ENCODE measurements around the gene LST1. TPM values are rescaled to one million over a fixed set of nuclear protein-coding genes. Genes with fewer than 3 reads are reported as not detected.
A peak's percentile ranks its signal among the peaks of the same experiment; 100 is the strongest.

Gene LST1
- total RNA-seq, 4 donors from 2014 or later, result 1.6 to 22.3 (median 4.1) TPM; not detected in 1

GRCh38 chr6:31558318-31558625 is 27.8 kb upstream of the LST1 start:
- peak overlapping the region in 2 of 4 donors; percentile 58 to 64 for H3K27ac ChIP-seq
- in situ Hi-C loops (cut with MboI; ENCODE audit: low sequenced_read_pairs in 4 of 4), result no loop called here
- DNase-seq, result no peak
- H3K9me3 ChIP-seq, result no peaks in the 10 kb centered on the region
- no peak overlapping the region for H3K4me3 ChIP-seq
- TF ChIP-seq, protein P1, sequence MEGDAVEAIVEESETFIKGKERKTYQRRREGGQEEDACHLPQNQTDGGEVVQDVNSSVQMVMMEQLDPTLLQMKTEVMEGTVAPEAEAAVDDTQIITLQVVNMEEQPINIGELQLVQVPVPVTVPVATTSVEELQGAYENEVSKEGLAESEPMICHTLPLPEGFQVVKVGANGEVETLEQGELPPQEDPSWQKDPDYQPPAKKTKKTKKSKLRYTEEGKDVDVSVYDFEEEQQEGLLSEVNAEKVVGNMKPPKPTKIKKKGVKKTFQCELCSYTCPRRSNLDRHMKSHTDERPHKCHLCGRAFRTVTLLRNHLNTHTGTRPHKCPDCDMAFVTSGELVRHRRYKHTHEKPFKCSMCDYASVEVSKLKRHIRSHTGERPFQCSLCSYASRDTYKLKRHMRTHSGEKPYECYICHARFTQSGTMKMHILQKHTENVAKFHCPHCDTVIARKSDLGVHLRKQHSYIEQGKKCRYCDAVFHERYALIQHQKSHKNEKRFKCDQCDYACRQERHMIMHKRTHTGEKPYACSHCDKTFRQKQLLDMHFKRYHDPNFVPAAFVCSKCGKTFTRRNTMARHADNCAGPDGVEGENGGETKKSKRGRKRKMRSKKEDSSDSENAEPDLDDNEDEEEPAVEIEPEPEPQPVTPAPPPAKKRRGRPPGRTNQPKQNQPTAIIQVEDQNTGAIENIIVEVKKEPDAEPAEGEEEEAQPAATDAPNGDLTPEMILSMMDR (IDR thresholded peaks at IDR 0.05 in 4 of 5, conservative IDR thresholded peaks at IDR 0.05 in 1 of 5), result no peak
- TF ChIP-seq POLR2A (IDR thresholded peaks at IDR 0.05), result no peak
- no peak for ATAC-seq
- H3K4me1 ChIP-seq, result peaks cover 14 to 29% of the 10 kb centered on the region in 2 donors
- H3K36me3 ChIP-seq, result peaks cover 0 to 33% of the 10 kb centered on the region in 2 donors
- no peaks in the 10 kb centered on the region for H3K27me3 ChIP-seq
- intact Hi-C loops (cut with DNase I; ENCODE audit: low total_unique reads), result no loop called here

- TF ChIP-seq, protein P1 (IDR thresholded peaks at IDR 0.05 in 4 of 5, conservative IDR thresholded peaks at IDR 0.05 in 1 of 5), result no peak
- TF ChIP-seq POLR2A (IDR thresholded peaks at IDR 0.05), result no peak
- Histone ChIP-seq H3K27me3 (no peaks in the 10 kb centered on the region), H3K36me3 (peaks cover 0 to 27% of the 10 kb centered on the region in 2 donors), H3K4me3 (no peak overlapping the region), H3K4me1 (peaks cover 14 to 29% of the 10 kb centered on the region in 2 donors), H3K9me3 (no peaks in the 10 kb centered on the region), H3K27ac (peak overlapping the region; percentile 16 to 64 (median 58))
- in situ Hi-C loops (cut with MboI; ENCODE audit: low sequenced_read_pairs in 4 of 4), result no loop called here
- ATAC-seq (peak; percentile 50 to 81), DNase-seq (peak in 1 of 2 donors; percentile 31)
- intact Hi-C loops (cut with DNase I; ENCODE audit: low total_unique reads), result no loop called here
Measured at GRCh38 chr6:31558631-31559500, 27.2 kb upstream of the LST1 start.

GRCh38 chr6:31559606-31559957 is 26.5 kb upstream of the LST1 start:
- H3K9me3 ChIP-seq, result no peaks in the 10 kb centered on the region
- H3K4me1 ChIP-seq, result peaks cover 14 to 29% of the 10 kb centered on the region in 2 donors
- H3K27me3 ChIP-seq, result no peaks in the 10 kb centered on the region
- peak overlapping the region; percentile 16 to 64 (median 58) for H3K27ac ChIP-seq
- no peak overlapping the region for H3K4me3 ChIP-seq
- DNase-seq (no peak), ATAC-seq (no peak)
- TF ChIP-seq, protein P1 (IDR thresholded peaks at IDR 0.05 in 4 of 5, conservative IDR thresholded peaks at IDR 0.05 in 1 of 5), result no peak
- no peak for TF ChIP-seq POLR2A (IDR thresholded peaks at IDR 0.05)
- in situ Hi-C loops (cut with MboI; ENCODE audit: low sequenced_read_pairs in 4 of 4) (no loop called here), intact Hi-C loops (cut with DNase I; ENCODE audit: low total_unique reads) (no loop called here)
- H3K36me3 ChIP-seq, result peaks cover 0 to 24% of the 10 kb centered on the region in 2 donors

DNA sequence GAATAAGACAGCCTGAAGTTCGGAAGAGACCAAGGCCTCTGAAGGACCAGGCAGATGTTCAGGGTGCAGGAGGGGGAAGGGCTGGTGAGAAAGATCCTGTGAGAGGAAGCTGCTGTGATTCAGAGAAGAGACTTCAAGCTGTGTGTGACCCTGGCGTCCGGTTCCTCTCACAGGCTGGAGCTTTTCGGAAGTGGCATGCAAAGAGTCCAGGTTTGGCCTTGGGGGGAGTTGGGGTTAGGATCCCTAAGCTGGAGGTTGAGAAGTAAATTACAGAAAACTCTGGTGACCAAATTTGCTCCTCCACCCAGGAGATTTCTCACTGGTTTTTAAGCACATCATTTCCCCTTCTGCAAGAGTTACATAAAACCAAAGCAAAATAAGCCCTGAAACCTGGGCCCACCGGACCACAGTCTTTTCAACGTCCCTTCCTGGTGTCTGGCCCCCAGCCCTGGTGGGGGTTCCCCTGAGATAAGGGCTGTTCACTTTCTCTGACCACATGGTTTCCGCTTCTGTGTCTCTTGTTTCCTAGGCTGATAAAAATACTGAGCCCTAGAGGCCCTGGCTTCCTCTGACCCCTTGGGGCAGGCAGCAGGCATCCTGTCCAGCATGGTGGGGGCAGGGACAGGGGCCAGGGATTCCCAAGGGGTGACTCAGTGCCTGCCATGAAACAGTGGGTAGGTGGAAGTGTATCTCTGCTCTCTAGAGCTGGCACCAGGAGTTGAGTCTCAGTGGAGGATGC is 25.9 kb upstream of the LST1 start:
- H3K27me3 ChIP-seq, result no peaks in the 10 kb centered on the region
- peak in 1 of 2 donors; percentile 39 for DNase-seq
- no peak overlapping the region for H3K4me3 ChIP-seq
- TF ChIP-seq, protein P1 (IDR thresholded peaks at IDR 0.05 in 4 of 5, conservative IDR thresholded peaks at IDR 0.05 in 1 of 5), result no peak
- TF ChIP-seq POLR2A (IDR thresholded peaks at IDR 0.05), result no peak
- ATAC-seq, result peak; percentile 48 to 68
- H3K4me1 ChIP-seq, result peaks cover 14 to 29% of the 10 kb centered on the region in 2 donors
- peak overlapping the region; percentile 16 to 64 (median 58) for H3K27ac ChIP-seq
- intact Hi-C loops (cut with DNase I; ENCODE audit: low total_unique reads) (no loop called here), in situ Hi-C loops (cut with MboI; ENCODE audit: low sequenced_read_pairs in 4 of 4) (no loop called here)
- H3K36me3 ChIP-seq, result peaks cover 0 to 24% of the 10 kb centered on the region in 2 donors
- no peaks in the 10 kb centered on the region for H3K9me3 ChIP-seq

All from gastrocnemius medialis (tissue), 4 donors.